Stimulated activated CD4-positive, alpha-beta T cell treated with anti-CD3 and anti-CD28 coated beads, Interleukin-15, amount 100 ng/mL, for 1 hour (primary cell): ENCODE results near the gene C3orf52.

Experiments
- DNase-seq, 2 donors: peaks; one replicate each; pipeline ENCODE4 v3.0.0-alpha.2; 2020; ENCODE audit warnings: low read depth in 1 of 2, low spot score in 1 of 2

C3orf52 gene

DNA sequence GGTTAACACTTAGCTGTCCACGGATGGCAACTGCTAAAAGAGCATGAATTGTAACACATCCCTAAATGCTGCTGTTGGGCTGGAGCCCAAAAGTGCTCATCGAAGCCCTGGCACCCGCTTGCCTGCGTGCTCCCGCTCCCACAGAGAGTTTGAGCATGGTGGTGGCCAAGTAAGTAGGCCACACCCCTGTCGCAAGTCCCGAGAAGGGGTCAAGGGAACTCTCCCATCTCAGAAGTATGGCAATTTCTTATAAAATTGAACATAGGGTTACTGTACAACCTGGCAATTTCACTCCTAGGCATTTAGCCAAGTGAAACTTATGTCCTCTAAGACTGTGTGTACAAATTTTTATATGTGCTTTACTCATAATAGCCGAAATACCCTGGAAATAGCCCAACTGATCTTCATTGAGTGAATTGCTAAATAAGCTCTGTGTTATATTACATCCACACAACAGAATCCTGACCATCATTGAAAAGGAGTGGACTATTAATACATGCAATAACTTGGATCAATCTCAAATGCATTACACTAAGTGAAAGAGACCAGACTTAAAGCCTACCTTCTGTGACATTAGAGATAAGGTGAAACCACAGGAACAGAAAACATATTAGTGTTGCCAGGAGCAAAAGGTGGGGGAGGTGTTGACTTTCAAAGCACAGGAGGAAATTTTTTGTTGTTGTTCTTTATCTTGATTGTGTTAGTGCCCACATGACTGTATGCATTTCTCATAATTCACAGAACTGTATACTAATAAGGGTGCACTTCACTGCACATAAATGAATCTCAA is 48.3 kb downstream of the C3orf52 start:
- DNase-seq: no peak

DNA sequence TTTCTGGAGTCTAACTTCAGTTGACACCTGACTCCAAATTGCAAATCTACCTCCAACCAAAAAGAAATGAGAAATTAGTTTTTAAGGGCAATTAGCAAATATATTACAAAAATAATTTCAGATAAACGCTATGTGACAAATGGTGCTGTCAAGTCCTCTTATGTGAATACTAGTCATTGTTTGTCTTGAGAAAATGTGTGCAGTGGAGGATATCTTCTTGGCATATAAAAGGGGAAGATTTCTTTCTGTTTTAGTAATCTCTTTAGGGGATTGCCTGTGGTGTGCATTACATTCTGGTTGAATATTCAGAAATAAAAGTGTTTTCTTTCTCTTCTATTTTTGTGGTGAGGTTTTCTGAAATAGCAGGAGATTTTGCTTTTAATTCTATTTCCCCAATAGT is 49.9 kb downstream of the C3orf52 start:
- DNase-seq: no peak

DNA sequence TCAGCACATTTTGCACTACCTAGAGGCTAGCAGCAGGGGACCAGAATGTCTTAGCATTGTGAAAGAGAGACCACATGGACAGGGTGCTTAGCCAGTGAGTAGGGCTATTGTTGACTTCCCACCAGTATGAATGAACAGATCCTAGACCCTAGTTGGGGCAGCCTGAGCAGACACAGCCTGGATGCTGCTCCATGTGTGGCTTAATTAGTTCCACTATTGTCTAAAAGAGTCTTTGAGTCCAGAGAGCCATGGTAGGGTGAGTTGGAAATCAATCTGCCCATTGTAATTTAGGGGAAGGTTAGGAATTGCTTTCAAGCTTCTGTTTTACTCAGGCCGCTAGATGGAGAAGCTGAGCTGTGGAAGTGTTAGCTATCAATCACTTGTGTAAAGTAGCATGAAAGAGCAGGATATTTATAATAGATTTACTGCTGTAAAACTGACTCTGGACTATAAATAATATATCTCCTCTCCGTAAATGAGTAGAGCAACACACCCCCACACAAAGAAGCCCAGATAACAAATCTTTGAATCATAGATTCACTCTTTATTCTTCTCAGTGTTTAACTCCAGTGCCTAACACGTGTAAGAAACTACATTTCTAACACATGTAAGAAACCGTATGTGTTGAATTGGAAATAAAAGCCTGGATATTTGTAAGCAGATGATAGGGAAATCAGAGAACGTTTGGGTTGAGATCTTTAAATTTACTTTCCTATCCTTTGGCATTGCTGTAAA is 50.9 kb downstream of the C3orf52 start:
- DNase-seq: no peak

DNA sequence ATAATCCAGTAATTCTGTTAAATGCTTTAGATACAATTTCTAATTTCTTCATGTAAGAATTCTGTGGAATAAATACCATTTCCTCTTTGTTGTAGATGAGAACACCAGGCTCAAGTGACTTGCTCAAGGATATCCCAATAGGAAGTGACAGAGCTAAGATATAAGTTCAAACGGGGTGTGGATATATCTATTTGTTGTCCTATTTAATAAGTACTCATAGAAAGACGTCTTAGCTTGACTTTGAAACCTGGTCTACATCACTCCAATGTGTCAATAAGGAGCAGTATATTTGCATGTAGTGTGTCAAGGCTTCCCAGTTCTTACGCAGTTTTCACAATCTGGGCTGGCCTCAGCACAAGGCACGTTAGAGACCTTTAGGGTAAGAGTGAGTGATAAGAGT is 51.6 kb downstream of the C3orf52 start:
- no peak for DNase-seq

DNA sequence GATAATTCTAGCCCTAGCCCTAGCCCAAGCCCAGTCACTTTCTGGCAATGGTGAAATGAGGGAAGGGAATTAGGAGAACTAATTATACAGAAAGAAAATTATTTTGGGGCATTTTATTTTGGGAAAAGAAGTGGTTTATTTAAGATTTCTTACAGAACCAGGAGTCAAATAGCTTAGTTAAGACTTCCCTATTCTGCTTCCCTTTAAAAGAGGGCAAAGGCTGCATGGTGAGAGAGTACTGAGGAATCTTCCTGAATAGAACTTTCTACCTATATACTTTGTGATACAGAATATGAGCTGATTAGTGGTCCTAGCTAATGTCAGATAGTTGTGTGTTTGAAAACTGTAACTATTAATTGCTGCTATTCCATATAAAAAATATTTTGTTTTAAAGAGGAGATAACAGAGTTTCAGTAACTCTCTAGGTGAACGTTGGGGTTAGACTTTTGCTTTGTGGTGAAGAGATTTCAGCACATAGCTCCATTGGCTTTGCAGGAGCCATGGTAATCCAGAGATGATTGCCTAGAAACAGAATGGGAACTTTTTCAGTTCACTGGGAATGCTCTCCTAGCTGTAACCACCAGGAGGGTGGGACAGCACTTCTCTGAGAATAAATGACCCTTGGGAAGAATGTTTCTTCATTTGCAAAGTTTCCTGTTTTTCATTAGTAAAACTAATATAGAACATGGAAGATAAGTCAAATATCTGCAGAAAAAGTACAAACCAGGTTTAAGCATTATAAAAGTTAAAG is 52.2 kb downstream of the C3orf52 start:
- DNase-seq: no peak

DNA sequence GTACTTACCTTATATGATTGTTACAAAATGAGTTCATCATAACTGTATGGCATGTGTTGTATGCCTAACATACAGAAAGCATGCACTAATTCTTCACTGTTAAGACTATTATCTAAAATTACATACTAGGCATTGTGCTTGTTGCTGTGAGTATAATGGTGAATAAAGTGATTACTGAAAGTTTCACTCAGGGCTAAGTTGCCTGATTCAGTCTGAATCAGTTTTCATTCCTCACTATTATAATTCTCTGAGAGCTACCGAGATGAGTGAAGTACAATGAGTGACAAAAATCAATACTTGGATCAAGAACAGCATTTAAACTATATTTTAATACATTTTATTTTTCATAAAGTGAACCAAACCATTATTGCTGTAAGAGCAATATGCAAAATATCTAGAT is 54.4 kb downstream of the C3orf52 start:
- DNase-seq: no peak

DNA sequence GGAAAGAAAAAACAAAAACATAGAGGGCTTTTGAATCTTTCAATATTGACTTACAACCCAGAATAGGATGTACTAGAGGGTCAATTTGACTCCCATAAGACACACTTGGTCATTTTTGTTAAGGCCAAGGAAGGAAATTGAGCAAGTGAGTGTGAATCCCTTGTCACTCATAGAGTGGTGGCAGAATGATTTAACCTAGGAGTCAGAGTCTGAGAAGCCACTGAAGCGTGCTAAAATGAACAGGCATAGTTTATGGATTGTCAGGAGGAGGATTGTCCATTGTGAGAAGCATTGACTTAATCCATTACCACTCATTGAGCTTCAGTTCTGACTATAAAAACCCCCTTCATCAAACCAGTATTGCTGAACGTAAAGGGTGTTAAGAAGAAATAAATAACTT is 55.1 kb downstream of the C3orf52 start:
- no peak for DNase-seq

DNA sequence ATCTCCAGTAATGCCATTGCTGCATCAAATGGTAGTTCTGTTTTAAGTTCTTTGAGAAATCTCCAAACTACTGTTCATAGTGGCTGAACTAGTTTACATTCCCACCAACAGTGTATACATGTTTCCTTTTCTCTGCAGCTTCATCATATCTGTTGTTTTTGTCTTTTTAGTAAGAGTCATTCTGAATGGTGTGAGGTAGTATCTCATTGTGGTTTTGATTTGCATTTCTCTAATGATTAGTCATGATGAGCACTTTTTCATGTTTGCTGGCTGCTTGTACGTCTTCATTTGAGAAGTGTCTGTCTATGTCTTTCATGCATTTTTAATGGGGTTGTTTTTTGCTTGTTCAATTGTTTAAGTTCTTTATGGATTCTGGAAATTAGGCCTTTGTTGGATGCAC is 57.1 kb downstream of the C3orf52 start:
- no peak for DNase-seq

DNA sequence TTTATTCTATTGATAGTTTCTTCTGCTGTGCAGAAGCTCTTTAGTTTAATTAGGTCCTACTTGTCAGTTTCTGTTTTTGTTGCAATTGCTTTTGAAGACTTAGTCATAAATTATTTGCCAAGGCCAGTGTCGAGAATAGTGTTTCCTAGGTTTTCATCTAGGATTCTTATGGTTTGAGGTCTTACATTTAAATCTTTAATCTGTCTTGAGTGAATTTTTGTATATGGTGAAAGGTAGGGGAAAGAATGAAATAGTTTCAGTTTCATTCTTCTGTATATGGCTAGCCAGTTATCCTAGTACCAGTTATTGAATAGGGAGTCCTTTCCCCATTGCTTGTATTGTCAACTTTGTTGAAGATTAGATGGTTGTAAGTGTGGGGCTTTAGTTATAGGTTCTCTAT is 57.5 kb downstream of the C3orf52 start:
- no peak for DNase-seq

DNA sequence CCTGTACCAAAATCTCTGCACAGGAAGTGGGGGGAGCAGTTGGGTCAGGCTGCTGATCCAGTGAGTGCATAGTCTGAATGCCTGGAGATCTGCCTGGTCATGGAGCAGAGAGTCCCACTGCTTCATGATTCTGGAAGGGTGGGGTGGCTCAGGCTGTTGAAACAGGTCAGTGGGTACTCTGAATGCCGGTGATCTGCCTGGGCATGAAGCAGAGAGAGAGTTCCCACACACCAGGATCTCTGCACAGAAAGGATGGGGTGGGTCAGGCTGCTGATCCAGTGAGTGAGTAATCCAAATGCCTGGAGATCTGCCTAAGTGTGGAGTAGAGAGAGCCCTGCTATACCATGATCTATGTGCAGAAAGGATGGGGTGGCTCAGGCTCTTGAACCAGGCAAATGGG is 62.9 kb downstream of the C3orf52 start:
- DNase-seq: no peak

DNA sequence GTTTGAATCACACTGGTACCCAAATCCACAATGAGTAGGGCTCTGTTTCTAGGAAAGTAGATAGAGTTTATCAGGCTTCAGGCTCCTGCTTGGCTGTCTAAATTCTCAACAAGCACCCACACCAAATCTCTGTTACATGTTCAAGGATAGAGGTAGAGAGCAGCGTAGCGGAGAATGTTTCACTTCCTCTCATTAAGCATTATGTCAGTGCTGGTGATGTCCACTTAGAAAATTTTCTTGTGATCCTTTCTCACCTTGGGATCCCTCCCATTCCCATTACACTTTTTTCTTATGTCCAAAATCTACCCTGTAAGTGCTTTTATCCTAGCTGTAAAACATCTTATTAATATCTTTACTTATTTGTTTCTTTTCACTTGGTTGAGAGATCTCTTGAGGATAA is 81.6 kb downstream of the C3orf52 start:
- no peak for DNase-seq
